Measurements from ENCODE around the gene UFSP2.
A peak's percentile ranks its signal among the peaks of the same experiment; 100 is the strongest.

The UFSP2 gene

DNA sequence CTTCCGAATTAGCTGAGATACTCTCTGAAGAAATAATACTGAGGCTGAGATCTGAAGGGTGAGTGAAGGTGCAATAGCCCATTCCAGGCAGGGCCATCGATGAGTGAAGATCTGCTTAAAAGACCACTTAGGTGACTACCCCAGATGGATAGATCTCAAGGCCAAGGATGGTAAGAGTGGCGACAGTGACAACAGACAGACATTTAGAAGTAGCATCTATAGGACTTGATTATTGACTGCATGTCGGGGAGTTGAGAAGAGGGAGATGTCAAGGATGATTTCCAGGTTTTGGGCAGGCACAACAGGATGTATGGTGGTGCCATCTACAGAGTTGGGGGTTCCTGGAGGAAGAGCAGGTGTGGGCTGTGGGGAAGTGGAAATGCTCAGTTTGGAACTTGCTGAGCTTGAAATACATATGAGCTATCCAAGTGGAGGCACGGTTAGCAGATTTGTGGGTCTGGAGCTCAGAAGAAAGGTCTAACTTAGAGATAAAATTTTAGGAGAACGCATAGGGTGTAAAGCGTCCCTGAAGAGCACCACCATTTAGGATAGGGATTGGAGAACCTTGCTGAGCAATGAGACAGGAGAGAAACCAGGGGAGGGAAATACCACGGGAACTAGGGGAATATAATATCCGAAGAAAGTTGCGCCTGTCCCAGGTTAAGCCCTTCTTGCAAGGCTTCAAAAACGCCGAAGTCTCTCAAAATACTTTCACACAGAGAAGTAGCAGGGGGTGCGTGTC, 688 bp downstream of the UFSP2 start:
- no peak for FAIRE-seq

- no peak for FAIRE-seq
Measured at GRCh38 chr4:185421366-185422124, 4.2 kb downstream of the UFSP2 start.

GRCh38 chr4:185416955-185417354, 8.8 kb downstream of the UFSP2 start:
- FAIRE-seq, result no peak

GRCh38 chr4:185412412-185412811, 13.4 kb downstream of the UFSP2 start:
- FAIRE-seq, result no peak

DNA sequence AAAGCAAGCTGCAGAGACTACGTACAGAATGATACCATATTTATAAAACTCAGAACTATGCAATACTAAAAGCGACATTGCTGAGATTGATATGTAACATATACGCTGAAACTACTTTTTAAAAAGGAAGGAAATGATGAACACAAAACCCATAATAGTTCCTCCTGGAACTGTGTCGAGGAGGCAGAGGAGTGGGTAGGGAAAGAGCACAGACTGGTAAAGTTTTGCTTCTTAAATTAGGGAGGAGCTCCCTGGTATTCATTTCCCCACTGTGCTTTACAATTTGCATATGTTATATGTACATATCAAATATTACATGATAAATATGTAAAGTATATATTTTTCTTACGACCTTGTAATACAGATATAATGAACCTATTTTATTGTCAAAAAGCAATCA, 13.9 kb downstream of the UFSP2 start:
- FAIRE-seq, result no peak

DNA sequence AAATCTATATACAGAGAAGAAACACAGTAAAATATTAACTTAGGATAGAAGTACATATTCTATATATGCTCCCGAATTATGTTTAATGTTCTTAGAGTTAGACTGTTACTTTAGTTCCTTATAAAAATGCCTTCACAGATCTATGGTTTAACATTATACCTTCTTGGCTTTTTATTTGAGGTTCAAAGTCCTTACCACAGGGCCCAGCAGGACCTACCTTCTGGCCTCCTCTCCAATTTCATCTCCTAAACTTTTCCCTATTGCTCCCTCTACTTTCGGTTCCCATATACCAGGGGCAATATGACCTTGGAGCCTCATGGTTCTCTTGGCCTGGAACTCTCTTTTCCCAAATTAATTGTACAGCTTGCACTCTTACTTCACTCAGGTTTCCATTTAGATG, 17.3 kb downstream of the UFSP2 start:
- FAIRE-seq, result no peak

- no peak for FAIRE-seq
Measured at GRCh38 chr4:185405296-185405999, 20.3 kb downstream of the UFSP2 start.

DNA sequence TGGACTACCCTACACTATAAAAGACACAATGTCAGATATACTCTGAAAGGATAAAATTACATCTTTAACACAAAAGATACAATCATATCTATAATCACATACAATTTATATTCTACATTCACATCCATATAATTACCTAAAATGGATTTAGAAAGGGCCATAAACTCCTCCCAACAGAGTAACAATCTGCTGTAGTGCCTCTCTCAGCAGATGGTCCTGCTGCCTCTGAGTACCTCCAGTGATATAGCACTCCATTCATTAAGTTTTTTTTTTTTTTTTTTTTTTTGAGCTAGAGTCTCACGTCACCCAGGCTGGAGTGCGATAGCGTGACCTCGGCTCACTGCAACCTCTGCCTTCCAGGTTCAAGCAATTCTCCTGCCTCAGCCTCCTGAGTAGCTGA, 21.7 kb downstream of the UFSP2 start:
- FAIRE-seq, result no peak

DNA sequence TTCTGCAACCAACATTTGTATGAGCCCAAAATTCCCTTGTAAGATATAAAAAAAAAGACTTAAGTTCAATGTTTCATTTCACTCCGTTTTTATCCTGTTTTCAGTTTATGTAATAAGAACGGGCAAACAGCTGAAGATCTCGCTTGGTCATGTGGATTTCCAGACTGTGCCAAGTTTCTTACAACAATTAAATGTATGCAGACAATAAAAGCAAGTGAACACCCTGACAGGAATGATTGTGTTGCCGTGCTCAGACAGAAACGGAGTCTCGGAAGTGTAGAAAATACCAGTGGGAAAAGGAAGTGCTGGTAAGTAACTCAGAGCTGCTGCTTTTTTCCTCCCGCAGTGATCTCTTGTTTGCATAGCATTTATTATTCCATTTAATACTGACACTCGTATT, 26.3 kb downstream of the UFSP2 start:
- no peak for FAIRE-seq

- FAIRE-seq, result no peak
Measured at GRCh38 chr4:185398618-185399017, 27.1 kb downstream of the UFSP2 start.

- FAIRE-seq, result no peak
Measured at GRCh38 chr4:185396724-185397385, 28.9 kb downstream of the UFSP2 start, which contains the start of gene ANKRD37. ANKRD37 (plus strand) TSS chr4:185396841; CDS start chr4:185396924, 83 bp downstream.

DNA sequence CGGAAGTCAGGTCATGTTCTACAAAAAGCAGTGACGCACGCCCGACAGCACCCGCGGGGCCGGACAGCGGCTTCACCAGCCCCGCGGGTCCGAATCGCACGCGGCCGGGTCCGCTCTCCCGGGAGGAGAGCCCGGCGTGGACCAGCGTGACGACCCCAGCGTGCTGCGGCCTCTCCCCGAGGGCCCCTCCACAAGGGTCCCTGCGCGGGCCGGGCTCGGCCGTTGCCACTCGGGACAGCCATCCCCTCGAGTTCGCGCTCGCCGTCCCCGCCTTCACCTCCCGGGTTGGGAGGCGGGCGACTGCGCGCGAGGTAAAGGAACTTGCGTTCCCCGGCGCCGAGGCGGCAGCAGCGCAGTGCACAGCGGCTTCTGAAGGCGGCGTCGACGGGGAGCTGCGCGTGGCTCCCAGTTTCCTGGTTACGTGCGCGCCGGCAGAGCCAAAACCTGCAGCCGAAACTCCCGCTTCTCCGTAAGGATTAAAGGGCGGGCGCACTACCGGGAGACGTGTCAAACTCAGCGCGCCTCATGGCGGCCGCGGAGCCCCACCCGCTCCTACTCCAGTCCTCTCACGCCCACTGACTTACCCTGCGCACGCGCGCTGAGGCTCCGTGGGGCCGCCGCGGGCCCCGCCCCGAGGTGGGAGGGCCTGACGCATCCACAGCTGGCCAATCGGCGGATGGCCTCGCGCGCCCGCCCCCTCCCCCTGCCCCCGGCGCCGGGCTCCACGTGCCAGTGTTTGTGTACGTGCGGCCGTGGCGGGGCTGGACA, 29.6 kb downstream of the UFSP2 start:
- FAIRE-seq, result no peak

DNA sequence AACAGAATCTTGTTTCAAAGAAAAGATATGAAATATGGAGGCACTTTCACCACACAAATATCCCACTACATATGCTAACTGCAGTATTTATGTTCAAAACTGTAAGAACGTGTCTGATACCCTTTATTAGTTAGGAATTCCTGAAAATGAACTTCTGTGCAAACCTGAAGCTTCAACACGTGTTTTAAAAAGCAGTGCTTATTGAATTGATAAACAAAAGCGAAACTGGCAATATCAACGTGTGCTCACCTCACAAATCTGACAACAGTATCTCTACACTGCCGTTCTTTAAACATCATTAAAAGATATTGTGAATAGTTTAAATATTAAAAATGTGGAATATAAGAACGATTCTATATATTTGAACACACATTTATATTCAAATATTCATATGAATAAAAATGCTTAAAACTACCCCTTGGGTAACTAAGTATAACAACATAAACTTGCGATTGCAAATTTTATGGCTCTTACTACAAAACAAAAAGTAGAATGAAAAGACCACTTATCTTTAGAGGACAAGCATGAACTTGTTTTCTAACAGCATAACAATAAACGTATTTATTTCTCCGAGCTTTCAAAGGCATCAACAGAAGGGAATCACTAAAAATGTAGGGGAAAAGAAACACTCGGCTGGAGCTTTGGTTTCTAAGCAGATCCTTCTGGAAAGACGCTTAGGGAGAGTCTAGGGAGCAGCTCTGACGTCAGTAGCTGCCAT, 30.4 kb downstream of the UFSP2 start, which contains the start of gene LRP2BP:
TSS of gene LRP2BP (minus strand) at position 687 of the 718 bp plus-strand sequence. CDS start 17,738 bp downstream, outside the sequence.
- FAIRE-seq, result peak; percentile 59

DNA sequence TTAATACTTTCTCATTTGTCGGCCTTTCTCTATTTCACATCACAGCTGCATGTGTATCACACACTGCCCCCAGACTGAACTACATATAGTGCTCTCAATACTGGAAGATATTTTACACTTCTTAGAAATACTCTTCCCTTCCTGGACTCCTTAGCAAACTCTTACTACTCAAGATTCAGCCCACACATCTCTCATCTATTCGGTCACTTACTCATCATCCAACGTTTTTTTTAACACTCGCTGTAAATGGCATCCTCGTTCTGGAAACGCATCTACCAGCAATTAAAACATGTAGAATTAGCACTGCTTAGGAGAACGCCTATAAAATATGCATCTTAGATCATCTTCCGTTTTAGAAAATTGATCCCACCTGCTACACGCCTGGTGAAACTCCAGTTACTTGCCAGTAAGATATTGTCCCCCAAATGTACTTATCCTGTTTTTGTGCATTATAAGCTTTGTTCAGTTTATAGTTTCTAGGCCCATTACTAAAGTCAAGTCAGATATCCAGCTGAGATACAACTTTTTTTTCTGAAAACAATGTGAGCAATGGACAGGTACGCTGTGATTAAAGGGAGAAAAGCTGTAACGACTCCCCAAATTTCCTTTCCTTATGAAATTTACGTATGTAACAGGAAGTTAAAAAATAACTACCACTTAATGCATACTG, 31.1 kb downstream of the UFSP2 start:
- FAIRE-seq, result no peak

DNA sequence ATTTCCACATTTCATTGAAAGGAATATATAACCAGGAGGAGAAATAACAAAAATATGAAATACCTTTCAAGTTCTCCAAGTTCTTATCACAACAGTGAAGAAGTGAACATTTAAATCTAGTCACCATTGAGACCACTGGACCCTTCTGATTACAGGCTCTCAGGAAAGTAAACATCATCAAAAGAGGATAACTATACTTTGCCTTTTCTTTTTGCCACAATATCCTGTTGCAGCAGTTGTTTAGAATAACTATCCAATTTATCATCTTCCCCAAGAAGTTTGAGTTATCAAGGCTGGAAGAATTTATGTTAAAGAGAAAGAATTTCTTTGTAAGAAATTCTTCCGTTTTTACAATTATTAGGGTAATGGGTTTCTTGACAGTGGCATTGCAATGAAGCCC, 33.6 kb downstream of the UFSP2 start:
- no peak for FAIRE-seq

- no peak for FAIRE-seq
Measured at GRCh38 chr4:185390941-185391340, 34.8 kb downstream of the UFSP2 start.

DNA sequence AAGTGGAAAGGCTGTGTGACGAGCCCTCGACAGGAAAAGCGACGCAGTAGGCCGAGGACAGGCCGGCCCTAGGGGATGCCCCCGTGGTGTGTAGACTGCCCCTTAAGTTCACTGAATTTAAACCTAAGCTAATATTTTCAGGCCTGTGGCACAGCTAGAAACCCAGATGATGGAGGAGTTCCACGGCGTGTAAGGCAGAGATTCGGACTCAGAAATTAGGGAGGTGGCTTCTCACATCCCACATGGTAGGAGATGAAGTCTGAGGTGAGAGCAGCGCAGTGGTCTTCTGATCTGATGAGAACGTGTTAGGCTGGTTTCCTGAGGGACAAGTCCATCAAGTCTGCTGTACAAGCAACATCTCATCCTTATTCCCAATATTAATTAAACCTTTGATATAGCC, 37.8 kb downstream of the UFSP2 start:
- no peak for FAIRE-seq

DNA sequence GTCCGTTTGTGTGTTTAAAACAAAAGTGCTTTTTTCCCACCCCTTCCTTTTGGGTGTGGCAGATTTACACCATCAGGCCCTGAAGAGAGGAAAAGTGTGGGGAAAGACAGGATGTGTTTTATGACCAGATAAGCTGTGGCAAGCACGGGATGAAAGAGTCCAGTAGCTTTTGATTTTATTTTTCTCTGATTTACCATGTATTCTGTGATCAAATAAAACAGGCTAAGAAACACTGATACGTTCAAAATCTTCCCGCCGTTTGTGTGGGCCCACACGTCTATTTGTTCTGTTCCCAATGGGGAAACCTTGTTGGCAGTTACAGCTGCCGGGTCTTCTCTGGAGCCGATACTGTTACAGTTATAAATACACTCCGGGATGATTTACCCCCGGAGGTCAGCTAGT, 40.8 kb downstream of the UFSP2 start:
- FAIRE-seq, result no peak

- no peak for FAIRE-seq
Measured at GRCh38 chr4:185384061-185384460, 41.7 kb downstream of the UFSP2 start.

DNA sequence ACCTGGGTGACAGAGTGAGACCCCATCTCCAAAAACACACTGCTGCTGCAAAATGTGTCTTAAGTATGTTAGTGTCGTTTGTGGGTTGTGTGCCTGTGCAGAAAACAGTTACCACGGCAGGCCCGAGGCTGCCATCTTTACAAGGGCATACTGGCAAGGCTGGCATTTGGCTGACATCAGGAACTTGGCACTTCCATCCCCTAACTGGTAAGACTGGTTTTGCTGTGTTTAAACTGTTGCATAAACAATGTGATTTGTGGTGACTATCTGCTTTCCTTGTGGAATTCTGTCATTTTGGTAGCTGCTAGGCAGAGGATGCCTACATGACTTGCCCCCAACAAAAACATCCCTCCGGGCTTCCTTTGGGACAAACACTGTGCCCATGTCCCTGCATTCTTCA, 42.3 kb downstream of the UFSP2 start:
- FAIRE-seq, result no peak

- no peak for FAIRE-seq
Measured at GRCh38 chr4:185382754-185383153, 43.0 kb downstream of the UFSP2 start.
